ENCODE data around the gene CEACAM21. TPM values are rescaled to one million over a fixed set of nuclear protein-coding genes. Genes with fewer than 3 reads are reported as not detected.
"Not testable (repeated sequence)": the region's sequence is repeated elsewhere in the genome, so short reads cannot be mapped to it uniquely, and the experiment has no call there.

Gene CEACAM21
- total and polyA plus RNA-seq, 12 donors = 0.26 to 3.3 (median 0.57) TPM; not detected in 1

DNA sequence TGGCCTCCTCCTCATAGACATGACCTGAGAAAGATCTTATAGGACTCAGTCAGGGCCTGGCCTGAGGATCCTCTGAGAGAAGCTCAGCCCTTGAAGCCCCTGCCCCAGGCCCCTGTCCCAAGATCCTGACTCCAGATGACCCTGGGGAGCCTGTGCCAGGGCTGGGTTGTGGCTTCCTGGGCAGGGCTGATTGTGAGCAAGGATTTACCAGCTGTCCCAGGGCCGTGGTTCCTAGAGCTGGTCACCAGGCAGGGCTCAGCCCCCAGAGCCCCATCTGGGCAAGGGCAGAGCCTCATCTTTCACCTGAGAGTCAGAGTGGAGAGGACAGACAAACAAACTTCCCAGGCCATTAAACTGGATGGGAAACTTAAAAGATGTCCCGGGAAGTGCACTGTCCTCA, 1.9 kb downstream of the CEACAM21 start:
- ATAC-seq = no peak

DNA sequence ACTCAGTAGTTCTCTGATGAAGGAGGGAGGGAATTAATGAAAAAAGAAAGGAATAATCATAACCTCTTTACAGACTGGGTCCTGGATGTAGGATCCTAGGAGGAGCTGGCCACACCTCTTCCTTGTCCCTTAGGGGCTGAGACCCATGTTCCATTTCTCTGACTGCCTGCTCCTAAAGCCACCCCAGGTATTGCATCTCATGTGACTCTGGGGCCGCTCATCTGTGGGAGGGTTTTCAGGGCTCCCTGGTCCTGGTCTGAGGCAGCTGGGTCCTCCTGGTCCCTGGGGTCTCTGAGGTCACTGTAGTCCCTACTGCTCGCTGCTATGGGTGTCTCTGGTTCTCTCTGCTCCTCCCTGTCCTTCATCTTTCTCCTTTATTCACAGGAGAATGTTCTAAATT, 2.9 kb downstream of the CEACAM21 start:
- 65 to 69% methylated on average over 2 of the region's 2 CpGs for WGBS, 2 donors
- Histone ChIP-seq H3K27ac (no peak overlapping the region), H3K4me1 (peaks cover 0 to 18% (median 0%) of the 10 kb centered on the region in 9 donors), H3K36me3 (peaks cover 0 to 33% (median 0%) of the 10 kb centered on the region in 9 donors), H3K27me3 (peaks cover 0 to 7% (median 0%) of the 10 kb centered on the region in 7 donors), H3K9me3 (peaks cover 0 to 35% (median 10%) of the 10 kb centered on the region in 11 donors), H3K4me3 (no peak overlapping the region)
- TF ChIP-seq, protein P1, sequence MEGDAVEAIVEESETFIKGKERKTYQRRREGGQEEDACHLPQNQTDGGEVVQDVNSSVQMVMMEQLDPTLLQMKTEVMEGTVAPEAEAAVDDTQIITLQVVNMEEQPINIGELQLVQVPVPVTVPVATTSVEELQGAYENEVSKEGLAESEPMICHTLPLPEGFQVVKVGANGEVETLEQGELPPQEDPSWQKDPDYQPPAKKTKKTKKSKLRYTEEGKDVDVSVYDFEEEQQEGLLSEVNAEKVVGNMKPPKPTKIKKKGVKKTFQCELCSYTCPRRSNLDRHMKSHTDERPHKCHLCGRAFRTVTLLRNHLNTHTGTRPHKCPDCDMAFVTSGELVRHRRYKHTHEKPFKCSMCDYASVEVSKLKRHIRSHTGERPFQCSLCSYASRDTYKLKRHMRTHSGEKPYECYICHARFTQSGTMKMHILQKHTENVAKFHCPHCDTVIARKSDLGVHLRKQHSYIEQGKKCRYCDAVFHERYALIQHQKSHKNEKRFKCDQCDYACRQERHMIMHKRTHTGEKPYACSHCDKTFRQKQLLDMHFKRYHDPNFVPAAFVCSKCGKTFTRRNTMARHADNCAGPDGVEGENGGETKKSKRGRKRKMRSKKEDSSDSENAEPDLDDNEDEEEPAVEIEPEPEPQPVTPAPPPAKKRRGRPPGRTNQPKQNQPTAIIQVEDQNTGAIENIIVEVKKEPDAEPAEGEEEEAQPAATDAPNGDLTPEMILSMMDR (IDR thresholded peaks at IDR 0.05) = no peak
- intact Hi-C loops (cut with DNase I) = loop anchor here in 2 of 10 donors (10.0 kb wide), 2 partner anchors 254 to 374 kb away; no protein-coding TSS in a partner anchor
- DNase-seq (no peak), ATAC-seq (no peak)

More for the DNA sequence above, 1.9 kb downstream of the CEACAM21 start:
- WGBS, 2 donors = 58 to 59% methylated on average over 2 of the region's 2 CpGs
- intact Hi-C loops (cut with DNase I) = loop anchor here in 2 of 10 donors (10.0 kb wide), 2 partner anchors 253 to 373 kb away; no protein-coding TSS in a partner anchor
- DNase-seq = no peak
- Histone ChIP-seq H3K36me3 (peaks cover 0 to 31% (median 0%) of the 10 kb centered on the region in 9 donors), H3K27ac (peak overlapping the region in 1 of 10 donors; percentile 26), H3K9me3 (peaks cover 0 to 26% (median 10%) of the 10 kb centered on the region in 11 donors), H3K4me1 (peaks cover 0 to 18% (median 0%) of the 10 kb centered on the region in 9 donors), H3K27me3 (peaks cover 0 to 7% (median 0%) of the 10 kb centered on the region in 7 donors), H3K4me3 (no peak overlapping the region)
- TF ChIP-seq, protein P1 (IDR thresholded peaks at IDR 0.05) = no peak

- H3K4me3 ChIP-seq; intact Hi-C loops (cut with DNase I); H3K27me3 ChIP-seq; DNase-seq; H3K27ac ChIP-seq; ATAC-seq: not testable (repeated sequence)
- H3K9me3 ChIP-seq = peaks cover 0 to 35% (median 10%) of the 10 kb centered on the region in 11 donors
- peaks cover 0 to 12% (median 0%) of the 10 kb centered on the region in 9 donors for H3K4me1 ChIP-seq
- 70 to 74% methylated on average over 4 of the region's 4 CpGs for WGBS, 2 donors
- peaks cover 0 to 34% (median 0%) of the 10 kb centered on the region in 9 donors for H3K36me3 ChIP-seq
These were observed 5.1 kb downstream of the CEACAM21 start for GRCh38 chr19:41581068-41581467.

GRCh38 chr19:41582577-41583182, 6.7 kb downstream of the CEACAM21 start:
- DNase-seq; H3K4me3 ChIP-seq; H3K27me3 ChIP-seq; H3K4me1 ChIP-seq; H3K27ac ChIP-seq; intact Hi-C loops (cut with DNase I); ATAC-seq: not testable (repeated sequence)
- 92 to 94% methylated on average over 1 of the region's 1 CpG for WGBS, 2 donors
- H3K9me3 ChIP-seq = peaks cover 0 to 35% (median 10%) of the 10 kb centered on the region in 11 donors
- peaks cover 0 to 34% (median 0%) of the 10 kb centered on the region in 9 donors for H3K36me3 ChIP-seq

DNA sequence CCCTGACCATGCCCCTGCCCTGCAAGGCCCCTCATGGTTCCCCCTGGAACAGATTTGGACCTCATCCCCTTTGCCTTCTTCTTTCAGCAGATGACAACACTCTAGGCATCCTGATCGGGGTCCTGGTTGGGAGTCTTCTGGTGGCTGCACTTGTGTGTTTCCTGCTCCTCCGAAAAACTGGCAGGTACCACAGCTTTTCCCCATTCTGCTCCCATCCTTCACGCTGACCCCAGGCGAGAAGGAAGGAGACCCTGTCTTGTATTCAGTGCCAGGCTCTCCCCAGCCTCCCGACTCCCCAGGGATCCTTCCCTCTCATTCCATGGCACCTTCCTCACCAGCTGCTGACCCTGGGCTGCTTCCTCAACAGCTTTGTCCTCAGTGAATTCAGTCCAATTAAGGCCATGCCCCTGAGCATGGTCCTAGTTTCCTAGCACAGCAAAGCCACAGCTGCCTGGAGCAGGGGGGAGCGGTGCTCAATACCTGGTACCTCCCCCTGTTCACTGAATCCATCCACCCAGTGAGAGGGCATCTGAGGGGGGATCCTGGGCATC, 8.4 kb downstream of the CEACAM21 start:
- Histone ChIP-seq H3K27me3 (peaks cover 0 to 4% (median 0%) of the 10 kb centered on the region in 7 donors), H3K9me3 (peaks cover 0 to 35% (median 10%) of the 10 kb centered on the region in 11 donors), H3K36me3 (peaks cover 0 to 34% (median 0%) of the 10 kb centered on the region in 9 donors), H3K27ac (no peak overlapping the region), H3K4me3 (no peak overlapping the region), H3K4me1 (no peaks in the 10 kb centered on the region)
- TF ChIP-seq, protein P1 (IDR thresholded peaks at IDR 0.05) = no peak
- 73% methylated on average over 6 of the region's 6 CpGs for WGBS, 2 donors
- no peak for DNase-seq
- no peak for ATAC-seq
- intact Hi-C loops (cut with DNase I) = no loop called here
